Measurements from ENCODE around the gene EIF4EBP2.

The EIF4EBP2 gene

DNA sequence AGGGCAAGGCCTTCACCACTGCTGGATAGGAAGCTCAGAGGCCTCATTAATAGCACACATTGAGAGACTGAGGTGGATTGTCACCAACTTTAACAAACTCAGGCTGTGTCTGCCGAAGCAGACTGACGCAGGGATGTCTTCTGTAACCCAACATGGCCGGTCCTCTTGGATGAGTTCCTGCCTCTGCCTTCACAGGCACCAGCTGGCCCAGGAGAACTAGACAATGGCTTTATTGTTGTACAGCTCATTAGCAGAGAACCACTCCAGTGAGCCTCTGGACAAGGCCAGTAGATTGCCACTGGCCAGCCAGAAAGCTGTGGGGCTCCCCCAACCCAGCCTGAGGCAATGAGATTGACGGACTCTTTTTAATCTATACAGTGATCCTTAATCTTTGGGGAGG, 28.2 kb downstream of the EIF4EBP2 start:
- TF ChIP-seq, protein P1, sequence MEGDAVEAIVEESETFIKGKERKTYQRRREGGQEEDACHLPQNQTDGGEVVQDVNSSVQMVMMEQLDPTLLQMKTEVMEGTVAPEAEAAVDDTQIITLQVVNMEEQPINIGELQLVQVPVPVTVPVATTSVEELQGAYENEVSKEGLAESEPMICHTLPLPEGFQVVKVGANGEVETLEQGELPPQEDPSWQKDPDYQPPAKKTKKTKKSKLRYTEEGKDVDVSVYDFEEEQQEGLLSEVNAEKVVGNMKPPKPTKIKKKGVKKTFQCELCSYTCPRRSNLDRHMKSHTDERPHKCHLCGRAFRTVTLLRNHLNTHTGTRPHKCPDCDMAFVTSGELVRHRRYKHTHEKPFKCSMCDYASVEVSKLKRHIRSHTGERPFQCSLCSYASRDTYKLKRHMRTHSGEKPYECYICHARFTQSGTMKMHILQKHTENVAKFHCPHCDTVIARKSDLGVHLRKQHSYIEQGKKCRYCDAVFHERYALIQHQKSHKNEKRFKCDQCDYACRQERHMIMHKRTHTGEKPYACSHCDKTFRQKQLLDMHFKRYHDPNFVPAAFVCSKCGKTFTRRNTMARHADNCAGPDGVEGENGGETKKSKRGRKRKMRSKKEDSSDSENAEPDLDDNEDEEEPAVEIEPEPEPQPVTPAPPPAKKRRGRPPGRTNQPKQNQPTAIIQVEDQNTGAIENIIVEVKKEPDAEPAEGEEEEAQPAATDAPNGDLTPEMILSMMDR (IDR thresholded peaks at IDR 0.05; ENCODE audit: borderline replicate concordance, insufficient read depth, low read depth, low read length) = no peak
- no peak overlapping the region for H3K4me3 ChIP-seq (ENCODE audit: low read depth, low read length)

DNA sequence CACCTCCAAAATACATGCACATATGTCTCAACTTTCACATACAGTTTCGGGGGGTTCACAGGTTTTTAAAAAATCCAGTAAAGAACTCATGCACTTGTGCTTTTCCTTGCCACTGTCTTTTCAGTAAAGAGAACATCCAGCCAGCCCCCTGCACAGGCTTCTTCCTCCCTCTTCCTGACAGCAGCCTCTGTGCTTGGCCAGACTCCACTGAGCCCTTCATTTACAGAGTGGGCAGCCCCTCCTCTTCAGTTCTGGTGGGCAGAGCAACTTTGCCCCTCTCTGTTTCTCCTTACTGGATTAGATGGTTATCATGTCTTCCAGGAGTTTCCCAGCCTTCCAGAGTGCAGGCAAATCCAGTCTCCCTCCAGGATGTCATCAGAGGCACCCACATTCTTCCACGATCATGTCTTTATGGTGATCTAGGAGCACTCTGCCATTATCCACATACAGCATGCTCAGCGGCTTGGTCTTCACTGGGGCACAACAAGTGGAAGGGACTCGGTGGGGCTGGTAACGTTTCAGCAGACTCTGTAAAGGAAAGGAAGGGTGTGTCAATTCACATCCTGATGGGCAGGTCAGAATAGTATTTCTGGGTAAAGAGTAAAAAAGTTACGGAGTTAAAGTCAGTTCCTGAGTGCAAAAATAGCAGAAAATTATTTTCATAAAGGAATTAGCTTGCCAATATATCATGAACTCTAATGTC, 28.8 kb downstream of the EIF4EBP2 start:
- TF ChIP-seq, protein P1 (IDR thresholded peaks at IDR 0.05; ENCODE audit: borderline replicate concordance, insufficient read depth, low read depth, low read length) = no peak
- H3K4me3 ChIP-seq (ENCODE audit: low read depth, low read length) = no peak overlapping the region

DNA sequence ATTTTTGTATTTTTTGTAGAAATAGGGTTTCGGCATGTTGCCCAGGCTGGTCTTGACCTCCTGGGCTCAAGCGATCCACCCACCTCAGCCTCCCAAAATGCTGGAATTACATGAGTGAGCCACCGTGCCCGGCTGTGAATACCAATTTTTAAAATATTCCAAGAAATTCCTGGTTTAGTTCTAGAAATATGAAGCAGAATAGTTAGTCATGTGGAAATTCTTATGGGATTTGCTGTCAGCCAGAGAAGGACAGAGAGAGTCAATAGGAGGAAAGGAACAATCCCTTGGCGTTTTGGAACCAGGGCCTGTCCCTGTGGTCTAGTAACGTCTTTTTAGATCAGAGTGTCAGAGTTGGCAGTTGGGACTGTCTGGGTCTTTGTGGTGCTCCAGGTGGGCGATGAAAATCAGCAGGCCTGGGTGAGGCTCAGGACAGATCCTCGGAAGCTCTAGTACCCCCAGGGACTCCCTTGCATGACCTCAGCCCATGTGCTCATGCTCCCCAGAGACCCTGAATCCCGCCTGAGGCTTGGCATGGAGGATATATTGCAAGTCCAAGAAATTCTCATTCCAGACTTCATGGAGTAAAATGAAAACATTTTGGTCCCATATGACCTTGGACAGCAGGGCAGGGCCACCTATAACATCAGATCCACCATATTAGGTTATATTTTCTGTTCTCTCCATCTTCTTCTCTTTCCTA, 29.8 kb downstream of the EIF4EBP2 start:
- no peak overlapping the region for H3K4me3 ChIP-seq (ENCODE audit: low read depth, low read length)
- TF ChIP-seq, protein P1 (IDR thresholded peaks at IDR 0.05; ENCODE audit: borderline replicate concordance, insufficient read depth, low read depth, low read length) = no peak

DNA sequence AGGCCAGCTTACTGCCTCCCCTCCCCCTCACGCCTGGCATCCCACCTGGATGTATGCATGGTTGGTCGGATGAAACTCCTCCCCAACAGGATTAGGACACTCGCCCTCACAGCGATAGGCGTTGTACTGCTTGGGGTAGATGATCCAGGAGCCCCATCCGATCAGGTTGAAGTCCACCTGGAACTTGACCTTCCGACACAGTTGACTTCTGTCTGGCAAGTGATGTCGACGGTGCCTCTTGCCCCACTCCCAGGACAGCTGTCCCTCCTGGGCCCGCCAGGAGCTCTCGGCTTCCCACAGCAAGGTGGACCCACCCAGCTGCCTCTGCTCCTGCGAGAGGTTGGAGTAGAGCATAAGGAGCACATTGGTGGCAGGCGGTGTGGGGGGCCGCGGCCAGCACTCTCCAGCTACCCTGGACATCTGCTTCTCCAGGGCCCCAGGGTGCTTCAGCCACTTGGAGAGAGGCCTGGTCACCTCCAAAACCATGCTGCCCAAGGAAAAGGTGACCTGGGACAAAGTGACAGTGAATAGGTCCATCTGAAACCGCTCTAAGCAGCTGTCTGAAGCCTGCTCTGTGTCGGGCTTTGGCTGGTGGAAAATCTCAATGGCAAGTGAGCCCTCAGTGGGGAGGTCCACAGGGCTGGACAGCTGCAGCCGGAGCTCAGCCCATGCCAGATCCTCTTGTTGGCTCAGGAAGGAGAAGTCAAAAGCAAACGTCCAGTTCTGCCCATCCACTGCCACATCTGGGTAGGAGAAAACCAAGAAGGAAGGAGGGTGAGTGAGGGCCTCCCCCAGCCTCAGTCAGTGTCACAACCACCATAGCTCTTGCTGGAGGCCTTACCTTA, 31.5 kb downstream of the EIF4EBP2 start:
- TF ChIP-seq, protein P1 (IDR thresholded peaks at IDR 0.05; ENCODE audit: borderline replicate concordance, insufficient read depth, low read depth, low read length) = no peak
- H3K4me3 ChIP-seq (ENCODE audit: low read depth, low read length) = no peak overlapping the region

DNA sequence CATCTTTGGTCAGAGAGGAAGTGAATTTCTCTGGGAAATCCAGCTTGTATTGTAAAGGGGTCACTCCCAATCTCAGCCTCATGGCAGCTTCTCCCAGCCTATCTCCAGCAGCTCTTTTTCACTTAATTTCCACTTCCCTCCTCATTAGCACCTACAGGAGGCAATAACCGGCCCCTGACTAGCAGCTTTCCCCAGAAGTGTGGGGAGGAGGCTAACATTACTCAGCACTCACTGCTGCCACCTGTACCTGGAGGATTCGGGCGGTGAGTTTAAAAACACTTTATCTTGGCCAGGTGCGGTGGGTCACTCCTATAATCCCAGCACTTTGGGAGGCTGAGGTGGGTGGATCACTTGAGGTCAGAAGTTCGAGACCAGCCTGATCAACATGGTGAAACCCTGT, 33.8 kb downstream of the EIF4EBP2 start:
- no peak overlapping the region for H3K4me3 ChIP-seq (ENCODE audit: low read depth, low read length)
- TF ChIP-seq, protein P1 (IDR thresholded peaks at IDR 0.05; ENCODE audit: borderline replicate concordance, insufficient read depth, low read depth, low read length) = no peak

- TF ChIP-seq, protein P1 (IDR thresholded peaks at IDR 0.05; ENCODE audit: borderline replicate concordance, insufficient read depth, low read depth, low read length) = no peak
- no peak overlapping the region for H3K4me3 ChIP-seq (ENCODE audit: low read depth, low read length)
Measured at GRCh38 chr10:70440296-70441160, 36.6 kb downstream of the EIF4EBP2 start.
